ENCODE measurements around the gene THSD1.

The THSD1 gene

DNA sequence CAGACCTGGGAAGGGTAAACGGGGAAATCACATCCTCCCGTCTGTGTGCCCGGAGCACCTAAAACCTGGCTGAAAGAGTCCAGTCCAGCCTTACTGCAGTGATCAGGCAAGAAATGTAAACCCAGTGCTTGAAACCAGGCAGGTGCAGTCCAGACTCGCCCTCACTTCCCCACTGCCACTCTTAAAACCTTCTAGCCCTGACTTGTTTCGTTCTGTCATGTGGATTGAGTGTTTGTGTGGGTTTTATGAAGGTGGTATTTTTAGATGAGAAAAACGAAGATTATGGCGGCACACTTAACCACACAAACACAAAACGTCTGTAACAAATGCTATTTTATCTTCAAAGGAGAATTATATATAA lies 48.5 kb upstream of the THSD1 start:
- no peak overlapping the region for H4K8ac ChIP-seq (ENCODE audit: low read length)
- H3K9me3 ChIP-seq (ENCODE audit: control insufficient read depth, low read length), result no peaks in the 10 kb centered on the region
- no peak overlapping the region for H4K91ac ChIP-seq (ENCODE audit: low read length)
- no peaks in the 10 kb centered on the region for H3K27me3 ChIP-seq (ENCODE audit: control insufficient read depth in 1 of 2, insufficient read depth in 1 of 2, low read length in 2 of 2)
- H3K36me3 ChIP-seq (ENCODE audit: control insufficient read depth in 1 of 2, insufficient read depth in 2 of 2, low read depth in 1 of 2, low read length in 2 of 2), result peaks cover 3% of the 10 kb centered on the region in 2 experiments
- DNase-seq, result peak; percentile 6
- no peak overlapping the region for H2BK15ac ChIP-seq (ENCODE audit: low read depth, poor library complexity, severe bottlenecking)
- no peak overlapping the region for H2BK120ac ChIP-seq (ENCODE audit: low read depth, low read length)
- H3K14ac ChIP-seq (ENCODE audit: low read length in 2 of 2), result no peak overlapping the region
- H2AFZ ChIP-seq (ENCODE audit: low read depth, low read length), result peak overlapping the region; percentile 76
- WGBS, result 30% methylated on average over 3 of the region's 8 CpGs
- peak overlapping the region; percentile 72 for H3K4me2 ChIP-seq (ENCODE audit: low read length, poor library complexity, severe bottlenecking)
- no peak overlapping the region for H3K23ac ChIP-seq (ENCODE audit: low read length in 2 of 2)
- H3K4me1 ChIP-seq (ENCODE audit: control insufficient read depth, insufficient read depth, low read depth, low read length), result peaks cover 9% of the 10 kb centered on the region
- H3K4ac ChIP-seq (ENCODE audit: low read depth in 1 of 2, low read length in 2 of 2), result no peak overlapping the region
- no peak overlapping the region for H3K27ac ChIP-seq (ENCODE audit: low read length, poor library complexity, severe bottlenecking)
- peak overlapping the region; percentile 88 for H3K9ac ChIP-seq (ENCODE audit: low read length)
- H2AK5ac ChIP-seq (ENCODE audit: low read length, severe bottlenecking), result no peak overlapping the region
- H3K79me1 ChIP-seq (replicated peaks; ENCODE audit: low read length, poor library complexity, severe bottlenecking), result peaks cover 5% of the 10 kb centered on the region
- no peak overlapping the region for H2BK12ac ChIP-seq (ENCODE audit: low read length in 2 of 2)
- peak overlapping the region in 1 of 2 experiments; percentile 83 for H3K4me3 ChIP-seq (ENCODE audit: insufficient read depth in 1 of 2, low read depth in 1 of 2, low read length in 2 of 2)
- H3K18ac ChIP-seq (ENCODE audit: low read depth in 1 of 2, low read length in 2 of 2), result no peak overlapping the region
- H2BK5ac ChIP-seq (ENCODE audit: low read depth, low read length, poor library complexity, severe bottlenecking), result no peak overlapping the region

DNA sequence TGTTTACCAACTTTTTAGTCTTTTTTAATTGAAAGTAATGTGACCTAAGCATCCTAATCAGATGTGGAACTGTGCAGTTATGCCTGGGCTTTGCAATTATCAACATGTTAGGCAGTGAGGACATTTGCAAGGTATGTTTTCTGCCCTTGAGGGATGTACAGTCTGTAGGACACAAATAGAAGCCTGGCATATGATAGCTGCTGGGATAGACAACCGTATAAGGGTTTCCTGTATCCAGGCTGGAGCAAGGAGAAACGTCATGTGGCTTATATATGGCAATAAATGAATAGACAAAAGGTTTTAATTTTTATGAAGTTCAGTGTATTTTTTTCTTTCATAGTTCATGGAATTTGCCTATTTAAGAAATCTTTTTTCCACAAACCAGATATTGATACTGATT lies 46.5 kb upstream of the THSD1 start:
- Histone ChIP-seq H4K8ac (ENCODE audit: low read length) (no peak overlapping the region), H3K27ac (ENCODE audit: low read length, poor library complexity, severe bottlenecking) (no peak overlapping the region), H3K23ac (ENCODE audit: low read length in 2 of 2) (no peak overlapping the region), H3K36me3 (ENCODE audit: control insufficient read depth in 1 of 2, insufficient read depth in 2 of 2, low read depth in 1 of 2, low read length in 2 of 2) (peaks cover 0 to 3% of the 10 kb centered on the region in 2 experiments), H3K4ac (ENCODE audit: low read depth in 1 of 2, low read length in 2 of 2) (no peak overlapping the region), H3K18ac (ENCODE audit: low read depth in 1 of 2, low read length in 2 of 2) (no peak overlapping the region), H3K14ac (ENCODE audit: low read length in 2 of 2) (no peak overlapping the region), H2AK5ac (ENCODE audit: low read length, severe bottlenecking) (no peak overlapping the region), H2AFZ (ENCODE audit: low read depth, low read length) (no peak overlapping the region), H2BK15ac (ENCODE audit: low read depth, poor library complexity, severe bottlenecking) (no peak overlapping the region), H3K4me2 (ENCODE audit: low read length, poor library complexity, severe bottlenecking) (no peak overlapping the region), H3K27me3 (ENCODE audit: control insufficient read depth in 1 of 2, insufficient read depth in 1 of 2, low read length in 2 of 2) (no peaks in the 10 kb centered on the region), H4K91ac (ENCODE audit: low read length) (no peak overlapping the region), H2BK5ac (ENCODE audit: low read depth, low read length, poor library complexity, severe bottlenecking) (no peak overlapping the region), H3K4me1 (ENCODE audit: control insufficient read depth, insufficient read depth, low read depth, low read length) (peaks cover 10% of the 10 kb centered on the region), H2BK120ac (ENCODE audit: low read depth, low read length) (no peak overlapping the region), H3K79me1 (replicated peaks; ENCODE audit: low read length, poor library complexity, severe bottlenecking) (peaks cover 6% of the 10 kb centered on the region), H2BK12ac (ENCODE audit: low read length in 2 of 2) (no peak overlapping the region), H3K9me3 (ENCODE audit: control insufficient read depth, low read length) (no peaks in the 10 kb centered on the region), H3K9ac (ENCODE audit: low read length) (no peak overlapping the region), H3K4me3 (ENCODE audit: insufficient read depth in 1 of 2, low read depth in 1 of 2, low read length in 2 of 2) (no peak overlapping the region)
- 92% methylated on average over 1 of the region's 2 CpGs for WGBS
- DNase-seq, result no peak

DNA sequence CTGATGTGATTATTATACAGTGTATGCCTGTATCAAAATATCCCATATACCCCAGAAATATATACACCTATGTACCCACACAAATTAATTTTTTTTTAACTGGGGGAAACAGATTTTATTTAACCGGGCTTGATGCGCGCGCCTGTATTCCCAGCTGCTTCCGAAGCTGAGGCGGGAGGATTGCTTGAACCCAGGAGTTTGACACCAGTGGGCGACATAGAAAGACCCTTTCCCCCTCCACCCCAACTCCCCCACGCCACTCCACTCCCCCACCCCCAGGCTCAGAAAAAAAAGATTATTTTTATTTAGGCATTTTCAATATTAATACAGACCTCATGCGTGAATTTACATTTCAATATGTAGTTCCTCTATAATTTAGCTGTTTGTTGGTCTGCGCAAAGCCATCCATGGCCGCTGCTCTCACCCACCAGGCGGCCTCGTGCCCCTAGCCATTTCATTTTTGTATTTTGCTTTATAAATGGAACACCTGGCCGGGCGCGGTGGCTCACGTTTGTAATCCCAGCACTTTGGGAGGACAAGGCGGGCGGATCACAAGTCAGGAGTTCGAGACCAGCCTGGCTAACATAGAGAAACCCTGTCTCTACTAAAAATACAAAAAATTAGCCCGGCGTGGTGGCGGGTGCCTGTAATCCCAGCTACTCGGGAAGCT lies 45.3 kb upstream of the THSD1 start:
- no peak overlapping the region for H2AFZ ChIP-seq (ENCODE audit: low read depth, low read length)
- H3K9ac ChIP-seq (ENCODE audit: low read length), result peak overlapping the region; percentile 89
- no peak overlapping the region for H2BK15ac ChIP-seq (ENCODE audit: low read depth, poor library complexity, severe bottlenecking)
- H3K9me3 ChIP-seq (ENCODE audit: control insufficient read depth, low read length), result no peaks in the 10 kb centered on the region
- H3K23ac ChIP-seq (ENCODE audit: low read length in 2 of 2), result no peak overlapping the region
- no peak overlapping the region for H4K8ac ChIP-seq (ENCODE audit: low read length)
- no peak overlapping the region for H4K91ac ChIP-seq (ENCODE audit: low read length)
- WGBS, result 87% methylated on average over 23 of the region's 24 CpGs
- H3K4ac ChIP-seq (ENCODE audit: low read depth in 1 of 2, low read length in 2 of 2), result no peak overlapping the region
- no peaks in the 10 kb centered on the region for H3K36me3 ChIP-seq (ENCODE audit: control insufficient read depth in 1 of 2, insufficient read depth in 2 of 2, low read depth in 1 of 2, low read length in 2 of 2)
- H2BK5ac ChIP-seq (ENCODE audit: low read depth, low read length, poor library complexity, severe bottlenecking), result no peak overlapping the region
- no peak overlapping the region for H3K14ac ChIP-seq (ENCODE audit: low read length in 2 of 2)
- H3K79me1 ChIP-seq (replicated peaks; ENCODE audit: low read length, poor library complexity, severe bottlenecking), result peaks cover 7% of the 10 kb centered on the region
- peak overlapping the region in 1 of 2 experiments; percentile 73 for H3K4me3 ChIP-seq (ENCODE audit: insufficient read depth in 1 of 2, low read depth in 1 of 2, low read length in 2 of 2)
- H3K4me2 ChIP-seq (ENCODE audit: low read length, poor library complexity, severe bottlenecking), result no peak overlapping the region
- H2BK120ac ChIP-seq (ENCODE audit: low read depth, low read length), result no peak overlapping the region
- DNase-seq, result no peak
- H3K27me3 ChIP-seq (ENCODE audit: control insufficient read depth in 1 of 2, insufficient read depth in 1 of 2, low read length in 2 of 2), result no peaks in the 10 kb centered on the region
- H3K4me1 ChIP-seq (ENCODE audit: control insufficient read depth, insufficient read depth, low read depth, low read length), result peaks cover 9% of the 10 kb centered on the region
- no peak overlapping the region for H3K27ac ChIP-seq (ENCODE audit: low read length, poor library complexity, severe bottlenecking)
- H2AK5ac ChIP-seq (ENCODE audit: low read length, severe bottlenecking), result no peak overlapping the region
- no peak overlapping the region for H2BK12ac ChIP-seq (ENCODE audit: low read length in 2 of 2)
- no peak overlapping the region for H3K18ac ChIP-seq (ENCODE audit: low read depth in 1 of 2, low read length in 2 of 2)

DNA sequence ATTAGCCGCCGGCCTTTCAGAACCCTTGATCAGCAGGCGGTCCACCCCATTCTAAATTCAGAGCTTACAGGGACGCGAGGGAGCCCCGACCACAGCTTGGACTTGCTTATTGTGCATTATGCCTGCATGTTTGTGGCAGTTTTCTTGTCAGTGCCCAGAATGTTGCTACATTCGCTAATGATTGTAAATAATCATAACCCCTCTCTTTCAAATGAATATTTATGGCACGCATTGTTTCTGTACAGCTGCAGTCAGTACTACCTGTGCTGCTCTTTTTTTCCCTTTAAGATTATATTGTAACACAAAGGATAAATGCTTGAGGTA lies 44.8 kb upstream of the THSD1 start:
- Histone ChIP-seq H4K8ac (ENCODE audit: low read length) (no peak overlapping the region), H3K79me1 (replicated peaks; ENCODE audit: low read length, poor library complexity, severe bottlenecking) (peaks cover 7% of the 10 kb centered on the region), H3K14ac (ENCODE audit: low read length in 2 of 2) (no peak overlapping the region), H2BK5ac (ENCODE audit: low read depth, low read length, poor library complexity, severe bottlenecking) (no peak overlapping the region), H3K4ac (ENCODE audit: low read depth in 1 of 2, low read length in 2 of 2) (no peak overlapping the region), H3K23ac (ENCODE audit: low read length in 2 of 2) (no peak overlapping the region), H3K4me1 (ENCODE audit: control insufficient read depth, insufficient read depth, low read depth, low read length) (peaks cover 9% of the 10 kb centered on the region), H3K9ac (ENCODE audit: low read length) (peak overlapping the region; percentile 89), H3K27ac (ENCODE audit: low read length, poor library complexity, severe bottlenecking) (no peak overlapping the region), H3K9me3 (ENCODE audit: control insufficient read depth, low read length) (no peaks in the 10 kb centered on the region), H2AFZ (ENCODE audit: low read depth, low read length) (no peak overlapping the region), H3K36me3 (ENCODE audit: control insufficient read depth in 1 of 2, insufficient read depth in 2 of 2, low read depth in 1 of 2, low read length in 2 of 2) (no peaks in the 10 kb centered on the region), H3K27me3 (ENCODE audit: control insufficient read depth in 1 of 2, insufficient read depth in 1 of 2, low read length in 2 of 2) (no peaks in the 10 kb centered on the region), H2BK120ac (ENCODE audit: low read depth, low read length) (no peak overlapping the region), H2BK12ac (ENCODE audit: low read length in 2 of 2) (no peak overlapping the region), H3K4me3 (ENCODE audit: insufficient read depth in 1 of 2, low read depth in 1 of 2, low read length in 2 of 2) (peak overlapping the region; percentile 20 to 73), H4K91ac (ENCODE audit: low read length) (no peak overlapping the region), H3K4me2 (ENCODE audit: low read length, poor library complexity, severe bottlenecking) (peak overlapping the region; percentile 67), H2BK15ac (ENCODE audit: low read depth, poor library complexity, severe bottlenecking) (no peak overlapping the region), H2AK5ac (ENCODE audit: low read length, severe bottlenecking) (no peak overlapping the region), H3K18ac (ENCODE audit: low read depth in 1 of 2, low read length in 2 of 2) (no peak overlapping the region)
- 0% methylated on average over 7 of the region's 8 CpGs for WGBS
- DNase-seq, result no peak

All from mesenchymal stem cell (in vitro differentiated cells and primary cell).